Panc1 (cell line): ENCODE results near the gene TIGD7. TPM values are rescaled to one million over a fixed set of nuclear protein-coding genes. Genes with fewer than 3 reads are reported as not detected.

Experiments
- ATAC-seq: fragments of 200-7000 bp; cut with Tn5 transposase; 2 replicates; pipeline ENCODE4 v1.9.1; 2020; ENCODE audit warnings: mild to moderate bottlenecking, moderate library complexity
- BruUV-seq: library from RNA; stranded (reverse); fragments of 400-500 nt; replicated peaks from 2 replicates; lab custom pipeline; 2021; lab: Mats Ljungman, UMichigan
- CTCF ChIA-PET: fragments of 300-600 bp; sonication (Branson Sonifier 250); formaldehyde crosslinking; loops from one replicate; lab custom pipeline; 2022; ENCODE audit warnings: antibody characterized with exemption; lab: Charles Lee
- POLR2A ChIA-PET: fragments of 300-600 bp; sonication (Branson Sonifier 250); formaldehyde crosslinking; loops from one replicate; lab custom pipeline; 2022; ENCODE audit warnings: antibody characterized with exemption; lab: Charles Lee
- DNase-seq: peaks from one replicate; pipeline ENCODE4 v3.0.0-alpha.2; 2010; ENCODE audit warnings: low read depth, low spot score
- H3K27ac ChIP-seq: 2 replicates; pipeline ENCODE4 v1.5.1; 2011; ENCODE audit warnings: mild to moderate bottlenecking, low read length, inconsistent platforms
- H3K27me3 ChIP-seq: fragments of 200-500 bp; sonication (Bioruptor generic); 2 replicates; pipeline ENCODE4 v1.6.0; 2014; ENCODE audit warnings: low read length, inconsistent platforms; ENCODE audit not compliant: control insufficient read depth, insufficient read depth
- H3K36me3 ChIP-seq: fragments of 200-500 bp; sonication (Bioruptor generic); 2 replicates; pipeline ENCODE4 v1.5.1; 2014; ENCODE audit warnings: inconsistent platforms, mild to moderate bottlenecking, low read length, moderate library complexity; ENCODE audit not compliant: control insufficient read depth, insufficient read depth
- H3K4me1 ChIP-seq: 2 replicates; pipeline ENCODE4 v1.5.1; 2011; ENCODE audit warnings: inconsistent platforms, mild to moderate bottlenecking, low read length, moderate library complexity; ENCODE audit not compliant: control insufficient read depth, insufficient read depth
- H3K4me3 ChIP-seq, 2 experiments: 2 replicates each; pipeline ENCODE4 v1.5.1; 2011 to 2012; ENCODE audit warnings: low read depth in 2 of 2, low read length in 2 of 2, mild to moderate bottlenecking in 2 of 2, inconsistent platforms in 1 of 2, moderate library complexity in 1 of 2
- H3K9me3 ChIP-seq: fragments of 200-500 bp; sonication (Bioruptor generic); 2 replicates; pipeline ENCODE4 v1.5.1; 2014; ENCODE audit warnings: low read depth, mild to moderate bottlenecking, inconsistent platforms, low read length, moderate library complexity; ENCODE audit not compliant: control insufficient read depth, insufficient read depth
- POLR2AphosphoS5 ChIP-seq: IDR thresholded peaks from 2 replicates; pipeline ENCODE4 v1.6.1; 2012; ENCODE audit warnings: mild to moderate bottlenecking, low read depth, low read length, moderate library complexity
- SIN3A ChIP-seq: IDR thresholded peaks from 2 replicates; pipeline ENCODE4 v1.6.1; 2012; ENCODE audit warnings: low read depth, mild to moderate bottlenecking, low read length, moderate library complexity, borderline replicate concordance; ENCODE audit not compliant: insufficient read depth
- TCF7L2 ChIP-seq: IDR thresholded peaks from 2 replicates; pipeline ENCODE4 v1.6.1; 2011; ENCODE audit warnings: mild to moderate bottlenecking, low read depth, low read length, inconsistent platforms
- in situ Hi-C: cut with HindIII; loops from 2 replicates; pipeline ENCODE4 v1.10.0; 2016; ENCODE audit warnings: low sequenced_read_pairs, low pct_unique_long_range_greater_than_20kb
- intact Hi-C: fragments of 100-400 bp; cut with micrococcal nuclease; formaldehyde crosslinking; loops from one replicate; pipeline ENCODE4 v1.10.0; 2022; ENCODE audit not compliant: unreplicated experiment
- total RNA-seq: library from RNA; stranded (reverse); gene quantifications from one replicate; pipeline ENCODE4 v1.2.1, GENCODE V29; 2021; ENCODE audit not compliant: unreplicated experiment
- TF ChIP-seq, protein P1 (sequence below): fragments of 450-650 bp; IDR thresholded peaks from 2 replicates; pipeline ENCODE4 v1.5.1; 2017; ENCODE audit warnings: mild to moderate bottlenecking
- TF ChIP-seq, protein P2 (sequence below), 2 experiments: IDR thresholded peaks; 2 replicates each; pipeline ENCODE4 v1.6.1; 2011 to 2012; ENCODE audit warnings: low read depth in 2 of 2, control low read depth in 1 of 2, low read length in 1 of 2, mild to moderate bottlenecking in 1 of 2, moderate library complexity in 1 of 2; ENCODE audit not compliant: insufficient read depth in 1 of 2

The TIGD7 gene
- total RNA-seq, 1 experiment from 2014 or later, result 4.5 TPM

DNA sequence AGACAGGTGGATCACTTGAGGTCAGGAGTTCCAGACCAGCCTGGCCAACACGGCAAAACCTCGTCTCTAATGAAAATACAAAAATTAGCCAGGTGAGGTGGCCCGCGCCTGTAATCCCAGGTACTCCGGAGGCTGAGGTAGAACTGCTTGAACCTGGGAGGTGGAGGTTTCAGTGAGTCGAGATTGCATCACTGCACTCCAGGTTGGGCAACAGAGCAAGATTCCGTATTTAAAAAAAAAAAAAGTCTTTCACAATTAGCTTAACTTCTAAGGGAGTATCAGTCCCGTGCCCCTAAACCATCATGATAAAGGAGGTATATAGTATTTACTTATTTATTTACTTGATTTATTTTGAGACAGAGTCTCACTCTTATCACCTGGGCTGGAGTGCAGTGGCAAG, 45.4 kb downstream of the TIGD7 start:
- intact Hi-C loops, result no loop called here
- CTCF ChIA-PET, result interaction anchor here (0.6 kb wide), 1 partner anchor 55 kb away, joined by 4 read pairs; no protein-coding TSS in a partner anchor

DNA sequence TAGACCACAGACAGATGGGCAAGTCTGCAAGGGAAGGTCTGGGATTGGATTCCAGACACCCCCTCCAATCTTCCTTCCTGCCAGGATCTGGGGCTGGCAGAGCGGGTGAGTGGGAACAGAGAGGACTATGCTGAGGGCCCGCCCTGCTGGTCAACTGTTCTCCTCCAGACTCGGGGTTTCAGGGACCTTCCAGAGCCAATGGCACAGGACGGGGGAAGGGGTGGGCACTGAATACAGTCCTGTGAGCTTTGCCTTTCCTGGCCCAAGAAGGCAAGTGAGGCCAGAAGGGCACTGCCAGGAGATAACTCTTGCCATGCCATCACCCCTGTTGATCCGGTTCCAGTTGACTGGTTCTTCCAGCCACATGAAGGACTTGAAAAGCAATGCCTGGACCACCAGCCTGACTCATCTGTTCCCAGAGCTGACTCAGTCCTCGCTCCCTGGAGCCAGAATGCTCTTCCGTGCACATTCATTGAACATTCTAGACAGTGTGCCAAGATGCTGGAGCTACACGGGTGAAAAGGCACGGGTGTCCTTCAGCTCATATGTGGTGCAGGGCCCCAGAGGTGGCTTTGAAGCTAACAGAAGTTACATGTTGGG, 48.3 kb downstream of the TIGD7 start:
- CTCF ChIA-PET, result no interaction called here

More for the DNA sequence above, 45.4 kb downstream of the TIGD7 start:
- Histone ChIP-seq H3K27me3 (no peaks in the 10 kb centered on the region), H3K36me3 (no peaks in the 10 kb centered on the region), H3K9me3 (no peaks in the 10 kb centered on the region), H3K4me1 (peaks cover 6% of the 10 kb centered on the region; the same call in 1 of the 2 replicates), H3K4me3 (no peak overlapping the region), H3K27ac (no peak overlapping the region)
- POLR2A ChIA-PET, result interaction anchor here (0.6 kb wide), 1 partner anchor 101 kb away, joined by 8 read pairs; no protein-coding TSS in a partner anchor
- ATAC-seq (no peak), DNase-seq (no peak)
- no peak for TF ChIP-seq POLR2AphosphoS5
- TF ChIP-seq, protein P1, sequence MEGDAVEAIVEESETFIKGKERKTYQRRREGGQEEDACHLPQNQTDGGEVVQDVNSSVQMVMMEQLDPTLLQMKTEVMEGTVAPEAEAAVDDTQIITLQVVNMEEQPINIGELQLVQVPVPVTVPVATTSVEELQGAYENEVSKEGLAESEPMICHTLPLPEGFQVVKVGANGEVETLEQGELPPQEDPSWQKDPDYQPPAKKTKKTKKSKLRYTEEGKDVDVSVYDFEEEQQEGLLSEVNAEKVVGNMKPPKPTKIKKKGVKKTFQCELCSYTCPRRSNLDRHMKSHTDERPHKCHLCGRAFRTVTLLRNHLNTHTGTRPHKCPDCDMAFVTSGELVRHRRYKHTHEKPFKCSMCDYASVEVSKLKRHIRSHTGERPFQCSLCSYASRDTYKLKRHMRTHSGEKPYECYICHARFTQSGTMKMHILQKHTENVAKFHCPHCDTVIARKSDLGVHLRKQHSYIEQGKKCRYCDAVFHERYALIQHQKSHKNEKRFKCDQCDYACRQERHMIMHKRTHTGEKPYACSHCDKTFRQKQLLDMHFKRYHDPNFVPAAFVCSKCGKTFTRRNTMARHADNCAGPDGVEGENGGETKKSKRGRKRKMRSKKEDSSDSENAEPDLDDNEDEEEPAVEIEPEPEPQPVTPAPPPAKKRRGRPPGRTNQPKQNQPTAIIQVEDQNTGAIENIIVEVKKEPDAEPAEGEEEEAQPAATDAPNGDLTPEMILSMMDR, result no peak
- TF ChIP-seq SIN3A, result no peak
- TF ChIP-seq, protein P2, sequence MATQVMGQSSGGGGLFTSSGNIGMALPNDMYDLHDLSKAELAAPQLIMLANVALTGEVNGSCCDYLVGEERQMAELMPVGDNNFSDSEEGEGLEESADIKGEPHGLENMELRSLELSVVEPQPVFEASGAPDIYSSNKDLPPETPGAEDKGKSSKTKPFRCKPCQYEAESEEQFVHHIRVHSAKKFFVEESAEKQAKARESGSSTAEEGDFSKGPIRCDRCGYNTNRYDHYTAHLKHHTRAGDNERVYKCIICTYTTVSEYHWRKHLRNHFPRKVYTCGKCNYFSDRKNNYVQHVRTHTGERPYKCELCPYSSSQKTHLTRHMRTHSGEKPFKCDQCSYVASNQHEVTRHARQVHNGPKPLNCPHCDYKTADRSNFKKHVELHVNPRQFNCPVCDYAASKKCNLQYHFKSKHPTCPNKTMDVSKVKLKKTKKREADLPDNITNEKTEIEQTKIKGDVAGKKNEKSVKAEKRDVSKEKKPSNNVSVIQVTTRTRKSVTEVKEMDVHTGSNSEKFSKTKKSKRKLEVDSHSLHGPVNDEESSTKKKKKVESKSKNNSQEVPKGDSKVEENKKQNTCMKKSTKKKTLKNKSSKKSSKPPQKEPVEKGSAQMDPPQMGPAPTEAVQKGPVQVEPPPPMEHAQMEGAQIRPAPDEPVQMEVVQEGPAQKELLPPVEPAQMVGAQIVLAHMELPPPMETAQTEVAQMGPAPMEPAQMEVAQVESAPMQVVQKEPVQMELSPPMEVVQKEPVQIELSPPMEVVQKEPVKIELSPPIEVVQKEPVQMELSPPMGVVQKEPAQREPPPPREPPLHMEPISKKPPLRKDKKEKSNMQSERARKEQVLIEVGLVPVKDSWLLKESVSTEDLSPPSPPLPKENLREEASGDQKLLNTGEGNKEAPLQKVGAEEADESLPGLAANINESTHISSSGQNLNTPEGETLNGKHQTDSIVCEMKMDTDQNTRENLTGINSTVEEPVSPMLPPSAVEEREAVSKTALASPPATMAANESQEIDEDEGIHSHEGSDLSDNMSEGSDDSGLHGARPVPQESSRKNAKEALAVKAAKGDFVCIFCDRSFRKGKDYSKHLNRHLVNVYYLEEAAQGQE (IDR thresholded peaks at IDR 0.05; ENCODE audit: insufficient read depth in 1 of 2, low read depth in 2 of 2, low read length in 1 of 2), result no peak
- TF ChIP-seq TCF7L2, result no peak
- no TSS peak for BruUV-seq
- in situ Hi-C loops, result no loop called here

More for the DNA sequence above, 48.3 kb downstream of the TIGD7 start:
- H3K27ac ChIP-seq, result no peak overlapping the region
- TF ChIP-seq, protein P2 (IDR thresholded peaks at IDR 0.05; ENCODE audit: insufficient read depth in 1 of 2, low read depth in 2 of 2, low read length in 1 of 2), result no peak
- TF ChIP-seq POLR2AphosphoS5, result no peak
- TF ChIP-seq TCF7L2, result no peak
- no peak for TF ChIP-seq SIN3A
- TF ChIP-seq, protein P1, result no peak
- DNase-seq (no peak), ATAC-seq (no peak)
- in situ Hi-C loops (no loop called here), intact Hi-C loops (no loop called here)
- H3K4me1 ChIP-seq, result no peaks in the 10 kb centered on the region
- H3K9me3 ChIP-seq, result no peaks in the 10 kb centered on the region
- no peaks in the 10 kb centered on the region for H3K36me3 ChIP-seq
- no TSS peak for BruUV-seq
- POLR2A ChIA-PET, result no interaction called here
- H3K4me3 ChIP-seq, result no peak overlapping the region
- H3K27me3 ChIP-seq, result no peaks in the 10 kb centered on the region
